Caco-2 (cell line): Measurements from ENCODE around the gene IPO4. TPM values are rescaled to one million over a fixed set of nuclear protein-coding genes. Genes with fewer than 3 reads are reported as not detected.

Experiments
- BruUV-seq: library from RNA; stranded (reverse); fragments of 400-500 nt; replicated peaks from 2 replicates; lab custom pipeline; 2021; lab: Mats Ljungman, UMichigan
- CTCF ChIA-PET: fragments of 300-600 bp; sonication (Branson Sonifier 250); formaldehyde crosslinking; loops from one replicate; lab custom pipeline; 2022; ENCODE audit warnings: antibody characterized with exemption; lab: Charles Lee
- POLR2A ChIA-PET: fragments of 300-600 bp; sonication (Branson Sonifier 250); formaldehyde crosslinking; loops from one replicate; lab custom pipeline; 2022; ENCODE audit warnings: antibody characterized with exemption; lab: Charles Lee
- DNase-seq, 2 experiments: peaks; one replicate each; pipeline versions ENCODE4 v3.0.0 to v3.0.0-alpha.2; 2020 to 2022
- H3K27me3 ChIP-seq: replicated peaks from 2 replicates; pipeline ENCODE4 v1.6.0; 2011; ENCODE audit warnings: low read length; ENCODE audit not compliant: control insufficient read depth, insufficient read depth
- H3K36me3 ChIP-seq: 2 replicates; pipeline ENCODE4 v1.5.1; 2011; ENCODE audit warnings: low read length; ENCODE audit not compliant: control insufficient read depth, insufficient read depth
- H3K4me1 ChIP-seq: fragments of 250-450 bp; sonication (Bioruptor Pico); 2 replicates; pipeline ENCODE4 v1.5.1; 2020; ENCODE audit warnings: mild to moderate bottlenecking
- H3K4me3 ChIP-seq: 2 replicates; pipeline ENCODE4 v1.5.1; 2011; ENCODE audit warnings: low read depth, mild to moderate bottlenecking, control low read depth, low read length
- H3K9me3 ChIP-seq: fragments of 250-450 bp; sonication (Bioruptor Pico); 2 replicates; pipeline ENCODE4 v1.5.1; 2020; ENCODE audit warnings: mild to moderate bottlenecking, moderate library complexity
- H3K27ac Mint-ChIP-seq: one replicate; pipeline ENCODE4 v1.8.0; 2022; ENCODE audit warnings: mixed read lengths; ENCODE audit not compliant: unreplicated experiment
- H3K27me3 Mint-ChIP-seq: one replicate; pipeline ENCODE4 v1.8.0; 2022; ENCODE audit warnings: mixed read lengths; ENCODE audit not compliant: insufficient read depth, unreplicated experiment
- H3K36me3 Mint-ChIP-seq: one replicate; pipeline ENCODE4 v1.8.0; 2022; ENCODE audit warnings: mild to moderate bottlenecking, mixed read lengths; ENCODE audit not compliant: insufficient read depth, unreplicated experiment
- H3K4me1 Mint-ChIP-seq: one replicate; pipeline ENCODE4 v1.8.0; 2022; ENCODE audit warnings: low read depth, mixed read lengths; ENCODE audit not compliant: unreplicated experiment
- H3K4me3 Mint-ChIP-seq: one replicate; pipeline ENCODE4 v1.8.0; 2022; ENCODE audit warnings: mild to moderate bottlenecking, moderate library complexity, mixed read lengths; ENCODE audit not compliant: unreplicated experiment
- H3K9me3 Mint-ChIP-seq: one replicate; pipeline ENCODE4 v1.8.0; 2022; ENCODE audit warnings: mixed read lengths; ENCODE audit not compliant: unreplicated experiment
- CTCF ChIP-seq, 2 experiments: fragments of 200-600 bp in 1 of 2; IDR thresholded peaks; 1 replicate in 1 of 2; 2 replicates in 1 of 2; pipeline versions ENCODE4 v1.5.1 to v1.8.0; 2011 to 2022; ENCODE audit warnings: antibody characterized with exemption in 1 of 2, control low read depth in 1 of 2, inconsistent platforms in 1 of 2, low read depth in 1 of 2, low read length in 1 of 2, mild to moderate bottlenecking in 1 of 2, moderate library complexity in 1 of 2; ENCODE audit not compliant: insufficient read depth in 1 of 2, severe bottlenecking in 1 of 2, unreplicated experiment in 1 of 2
- intact Hi-C: fragments of 100-400 bp; cut with micrococcal nuclease; formaldehyde crosslinking; loops from one replicate; pipeline ENCODE4 v1.10.0; 2022; ENCODE audit not compliant: unreplicated experiment
- total RNA-seq: library from RNA; stranded (reverse); gene quantifications from 2 replicates; pipeline ENCODE4 v1.2.3, GENCODE V29; 2022

Gene IPO4
- total RNA-seq, 1 experiment from 2014 or later: 85.4 TPM

- intact Hi-C loops: no loop called here
- Histone ChIP-seq H3K9me3 (no peaks in the 10 kb centered on the region), H3K4me1 (no peaks in the 10 kb centered on the region; the same call in 1 of the 2 replicates), H3K36me3 (no peaks in the 10 kb centered on the region; the same call in 1 of the 2 replicates), H3K4me3 (no peak overlapping the region), H3K27me3 (no peaks in the 10 kb centered on the region)
- Mint-ChIP-seq H3K4me1 (peaks cover 14% of the 10 kb centered on the region), H3K36me3 (no peaks in the 10 kb centered on the region), H3K27me3 (no peaks in the 10 kb centered on the region), H3K9me3 (no peaks in the 10 kb centered on the region), H3K4me3 (no peak overlapping the region), H3K27ac (peak overlapping the region; percentile 34)
- TF ChIP-seq CTCF (IDR thresholded peaks at IDR 0.05; ENCODE audit: insufficient read depth in 1 of 2, low read depth in 1 of 2, low read length in 1 of 2, severe bottlenecking in 1 of 2, unreplicated experiment in 1 of 2): no peak
- no TSS peak for BruUV-seq
- ChIA-PET POLR2A (no interaction called here), CTCF (no interaction called here)
- no peak for DNase-seq
Measured at GRCh38 chr14:24132061-24132685, 56.4 kb downstream of the IPO4 start.

DNA sequence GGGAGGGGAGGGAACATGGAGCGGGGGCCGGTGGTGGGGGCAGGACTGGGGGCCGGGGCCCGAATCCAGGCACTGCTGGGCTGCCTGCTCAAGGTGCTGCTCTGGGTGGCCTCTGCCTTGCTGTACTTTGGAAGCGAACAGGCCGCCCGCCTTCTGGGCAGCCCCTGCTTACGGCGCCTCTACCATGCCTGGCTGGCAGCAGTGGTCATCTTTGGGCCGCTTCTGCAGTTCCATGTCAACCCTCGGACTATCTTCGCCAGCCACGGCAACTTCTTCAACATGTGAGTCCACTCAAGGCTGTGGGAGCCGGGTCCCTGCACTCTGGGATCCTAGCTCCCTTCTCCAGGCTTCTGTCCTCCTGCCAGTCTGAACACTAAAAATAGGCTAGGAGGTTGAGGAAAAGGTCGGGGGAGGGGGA lies 57.1 kb downstream of the IPO4 start:
- Mint-ChIP-seq H3K36me3 (no peaks in the 10 kb centered on the region), H3K27ac (no peak overlapping the region), H3K27me3 (no peaks in the 10 kb centered on the region), H3K9me3 (no peaks in the 10 kb centered on the region), H3K4me3 (no peak overlapping the region), H3K4me1 (peaks cover 8% of the 10 kb centered on the region)
- Histone ChIP-seq H3K4me1 (no peaks in the 10 kb centered on the region; the same call in 1 of the 2 replicates), H3K9me3 (no peaks in the 10 kb centered on the region), H3K4me3 (no peak overlapping the region), H3K36me3 (no peaks in the 10 kb centered on the region), H3K27me3 (no peaks in the 10 kb centered on the region)
- BruUV-seq: no TSS peak
- CTCF ChIA-PET: interaction anchor here (0.6 kb wide), 1 partner anchor 10 kb away, joined by 3 read pairs; the partner anchor contains the start of gene EMC9
- DNase-seq: no peak
- intact Hi-C loops: no loop called here
- POLR2A ChIA-PET: no interaction called here
- TF ChIP-seq CTCF (IDR thresholded peaks at IDR 0.05; ENCODE audit: insufficient read depth in 1 of 2, low read depth in 1 of 2, low read length in 1 of 2, severe bottlenecking in 1 of 2, unreplicated experiment in 1 of 2): no peak

- Mint-ChIP-seq H3K27me3 (no peaks in the 10 kb centered on the region), H3K36me3 (no peaks in the 10 kb centered on the region), H3K4me3 (no peak overlapping the region), H3K27ac (no peak overlapping the region), H3K9me3 (no peaks in the 10 kb centered on the region), H3K4me1 (peaks cover 7% of the 10 kb centered on the region)
- no peaks in the 10 kb centered on the region for H3K27me3 ChIP-seq
- no peak for TF ChIP-seq CTCF (IDR thresholded peaks at IDR 0.05; ENCODE audit: insufficient read depth in 1 of 2, low read depth in 1 of 2, low read length in 1 of 2, severe bottlenecking in 1 of 2, unreplicated experiment in 1 of 2)
- no peak overlapping the region for H3K4me3 ChIP-seq
- DNase-seq: no peak
- no peaks in the 10 kb centered on the region for H3K9me3 ChIP-seq
- POLR2A ChIA-PET: no interaction called here
- BruUV-seq: no TSS peak
- H3K36me3 ChIP-seq: no peaks in the 10 kb centered on the region
- CTCF ChIA-PET: interaction anchor here (0.6 kb wide), 1 partner anchor 10 kb away, joined by 3 read pairs; the partner anchor contains the start of gene EMC9
- H3K4me1 ChIP-seq: no peaks in the 10 kb centered on the region; the same call in 1 of the 2 replicates
- intact Hi-C loops: no loop called here
Measured at GRCh38 chr14:24130717-24131548, 57.7 kb downstream of the IPO4 start.
